T-cell (primary cell): ENCODE measurements around the gene CD63. TPM values are rescaled to one million over a fixed set of nuclear protein-coding genes. Genes with fewer than 3 reads are reported as not detected.
A peak's percentile ranks its signal among the peaks of the same experiment; 100 is the strongest.

Experiments
- ATAC-seq, 4 experiments: fragments of 200-7000 bp in 3 of 4; fragments of 150-1000 bp in 1 of 4; cut with Tn5 transposase; replicated peaks in 1 of 4; 1 replicate in 3 of 4; 2 replicates in 1 of 4; pipeline ENCODE4 v1.10.0; 2021; ENCODE audit warnings: moderate library complexity in 3 of 4, mild to moderate bottlenecking in 2 of 4, moderate number of reproducible peaks in 1 of 4
- CTCF ChIA-PET, 2 donors: fragments of 300-600 bp; sonication (Branson Sonifier 250); formaldehyde crosslinking; loops; one replicate each; lab custom pipeline; 2022; ENCODE audit warnings: antibody characterized with exemption in 2 of 2; lab: Charles Lee
- POLR2A ChIA-PET, 2 donors: fragments of 300-600 bp; sonication (Branson Sonifier 250); formaldehyde crosslinking; loops; one replicate each; lab custom pipeline; 2022; ENCODE audit warnings: antibody characterized with exemption in 2 of 2; lab: Charles Lee
- DNase-seq, 35 experiments: peaks; one replicate each; pipeline versions ENCODE4 v3.0.0 to v3.0.0-alpha.2; 2013 to 2023
- H3K27ac ChIP-seq: one replicate; pipeline ENCODE4 v1.5.1; 2013; ENCODE audit warnings: low read length
- H3K27me3 ChIP-seq, 2 experiments: replicated peaks in 1 of 2; 1 replicate in 1 of 2; 2 replicates in 1 of 2; pipeline versions ENCODE4 v1.6.1 to v1.7.0; 2013; ENCODE audit warnings: low read length in 1 of 2, mixed read lengths in 1 of 2; ENCODE audit not compliant: control insufficient read depth in 2 of 2, insufficient read depth in 2 of 2; ENCODE audit errors: extremely low read depth in 1 of 2
- H3K36me3 ChIP-seq, 2 donors: 1 replicate in 1 of 2; 2 replicates in 1 of 2; pipeline versions ENCODE4 v1.6.1 to v1.7.0; 2013; ENCODE audit warnings: low read length in 1 of 2; ENCODE audit not compliant: control insufficient read depth in 2 of 2, insufficient read depth in 1 of 2; ENCODE audit errors: extremely low read depth in 1 of 2
- H3K4me1 ChIP-seq, 2 experiments: 1 replicate in 1 of 2; 2 replicates in 1 of 2; pipeline versions ENCODE4 v1.6.1 to v1.7.0; 2013; ENCODE audit warnings: low read length in 2 of 2, mixed read lengths in 1 of 2; ENCODE audit not compliant: insufficient read depth in 2 of 2, control insufficient read depth in 1 of 2; ENCODE audit errors: extremely low read depth in 1 of 2
- H3K4me3 ChIP-seq, 2 donors: 1 replicate in 1 of 2; 2 replicates in 1 of 2; pipeline versions ENCODE4 v1.5.1 to v1.7.0; 2013; ENCODE audit warnings: mild to moderate bottlenecking in 2 of 2, low read length in 1 of 2, moderate library complexity in 1 of 2; ENCODE audit not compliant: control insufficient read depth in 1 of 2; ENCODE audit errors: extremely low read depth in 1 of 2
- H3K9me3 ChIP-seq: 2 replicates; pipeline ENCODE4 v1.7.0; 2013
- H3K27ac Mint-ChIP-seq, 2 donors: one replicate each; pipeline ENCODE4 v1.8.0; 2020 to 2021; ENCODE audit warnings: mild to moderate bottlenecking in 2 of 2, mixed read lengths in 2 of 2
- H3K27me3 Mint-ChIP-seq, 2 donors: one replicate each; pipeline ENCODE4 v1.8.0; 2021 to 2022; ENCODE audit warnings: mixed read lengths in 2 of 2
- H3K36me3 Mint-ChIP-seq: one replicate; pipeline ENCODE4 v1.8.0; 2021; ENCODE audit warnings: mixed read lengths
- H3K4me1 Mint-ChIP-seq, 3 donors: one replicate each; pipeline ENCODE4 v1.8.0; 2020 to 2022; ENCODE audit warnings: mixed read lengths in 3 of 3, mild to moderate bottlenecking in 1 of 3
- H3K4me3 Mint-ChIP-seq, 3 donors: one replicate each; pipeline ENCODE4 v1.8.0; 2020 to 2022; ENCODE audit warnings: mild to moderate bottlenecking in 3 of 3, mixed read lengths in 3 of 3, moderate library complexity in 3 of 3
- H3K9me3 Mint-ChIP-seq, 3 donors: one replicate each; pipeline ENCODE4 v1.8.0; 2020 to 2022; ENCODE audit warnings: mixed read lengths in 3 of 3
- WGBS: methylation state at CpG from one replicate; pipeline ENCODE4 v1.1.5; 2013; ENCODE audit warnings: missing lambda C conversion rate; ENCODE audit not compliant: insufficient coverage; 5-methylcytosine and 5-hydroxymethylcytosine counted together
- total RNA-seq, 35 experiments: library from RNA in 6 of 35; stranded (reverse) in 6 of 35; fragments of 120-200 nt in 1 of 35; gene quantifications; one replicate each; pipeline versions ENCODE4 v1.2.1 to v1.2.4 and lab custom pipeline; 2013 to 2026

The CD63 gene
- total RNA-seq, 5 donors from 2014 or later (not counting 1 experiment from before 2014, with no cell fraction given), result 41.3 to 88.2 (median 73.5) TPM

DNA sequence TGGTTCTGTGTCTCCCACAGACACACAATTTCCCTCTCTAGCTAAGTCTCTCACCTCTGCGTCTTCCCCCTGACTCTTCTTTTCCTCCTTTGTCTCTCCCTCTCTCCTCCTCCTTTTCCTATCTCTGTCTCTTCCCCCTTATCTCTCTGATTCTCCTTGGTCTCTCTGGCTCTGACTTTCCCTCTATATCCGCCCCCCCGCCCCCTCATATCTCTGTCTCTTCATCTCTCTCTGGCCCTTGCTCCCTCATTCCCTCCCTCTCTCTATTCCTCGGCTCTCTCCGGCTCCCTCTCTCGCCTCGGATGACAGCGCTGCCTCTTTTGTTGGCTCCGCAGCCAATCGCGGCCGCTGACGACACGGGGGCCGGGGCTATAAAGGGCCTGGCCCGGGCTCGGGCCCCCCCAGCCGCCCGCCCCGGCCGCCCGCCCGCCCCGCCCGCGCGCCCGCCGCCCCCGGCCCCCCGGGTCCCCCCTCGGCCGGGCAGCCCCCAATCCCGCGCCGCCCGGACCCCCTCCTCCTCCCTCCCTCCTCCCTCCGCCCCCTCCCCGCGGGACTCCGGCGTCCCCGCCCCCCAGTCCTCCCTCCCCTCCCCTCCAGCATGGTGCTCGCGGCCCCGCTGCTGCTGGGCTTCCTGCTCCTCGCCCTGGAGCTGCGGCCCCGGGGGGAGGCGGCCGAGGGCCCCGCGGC, 14.1 kb upstream of the CD63 start, which contains the start of gene GDF11:
Gene GDF11 (plus strand): TSS at position 404 of the 687 bp plus-strand sequence. CDS start 195 bp downstream, at position 599.
- ChIA-PET CTCF (interaction anchor here in 1 of 2 donors (0.6 to 5.0 kb wide), 4 partner anchors 75 to 981 kb away, joined by 3 to 28 read pairs (median 7); partner anchors contain the start of genes ORMDL2 and SARNP), POLR2A (interaction anchor here in 1 of 2 donors (0.7 to 1.0 kb wide), 2 partner anchors 74 to 231 kb away, joined by 3 to 6 read pairs; partner anchors contain the start of gene RAB5B)
- Histone ChIP-seq H3K27ac (peak within 1 kb of the TSS; percentile 52), H3K36me3 (no peaks in the 10 kb centered on the region), H3K27me3 (no peaks in the 10 kb centered on the region), H3K4me1 (peaks cover 12 to 38% of the 10 kb centered on the region in 2 experiments), H3K9me3 (no peaks in the 10 kb centered on the region), H3K4me3 (peak within 1 kb of the TSS; percentile 61 to 83)
- Mint-ChIP-seq H3K4me1 (peaks cover 34 to 57% (median 48%) of the 10 kb centered on the region in 3 donors), H3K36me3 (no peaks in the 10 kb centered on the region), H3K27me3 (no peaks in the 10 kb centered on the region), H3K9me3 (no peaks in the 10 kb centered on the region), H3K4me3 (peak within 1 kb of the TSS; percentile 91 to 92 (median 91)), H3K27ac (peak within 1 kb of the TSS; percentile 80 to 90)
- DNase-seq (peak; percentile 44 to 82 (median 61)), ATAC-seq (peak; percentile 65 to 73 (median 71))
- 0% methylated on average over 16 of the region's 53 CpGs for WGBS

DNA sequence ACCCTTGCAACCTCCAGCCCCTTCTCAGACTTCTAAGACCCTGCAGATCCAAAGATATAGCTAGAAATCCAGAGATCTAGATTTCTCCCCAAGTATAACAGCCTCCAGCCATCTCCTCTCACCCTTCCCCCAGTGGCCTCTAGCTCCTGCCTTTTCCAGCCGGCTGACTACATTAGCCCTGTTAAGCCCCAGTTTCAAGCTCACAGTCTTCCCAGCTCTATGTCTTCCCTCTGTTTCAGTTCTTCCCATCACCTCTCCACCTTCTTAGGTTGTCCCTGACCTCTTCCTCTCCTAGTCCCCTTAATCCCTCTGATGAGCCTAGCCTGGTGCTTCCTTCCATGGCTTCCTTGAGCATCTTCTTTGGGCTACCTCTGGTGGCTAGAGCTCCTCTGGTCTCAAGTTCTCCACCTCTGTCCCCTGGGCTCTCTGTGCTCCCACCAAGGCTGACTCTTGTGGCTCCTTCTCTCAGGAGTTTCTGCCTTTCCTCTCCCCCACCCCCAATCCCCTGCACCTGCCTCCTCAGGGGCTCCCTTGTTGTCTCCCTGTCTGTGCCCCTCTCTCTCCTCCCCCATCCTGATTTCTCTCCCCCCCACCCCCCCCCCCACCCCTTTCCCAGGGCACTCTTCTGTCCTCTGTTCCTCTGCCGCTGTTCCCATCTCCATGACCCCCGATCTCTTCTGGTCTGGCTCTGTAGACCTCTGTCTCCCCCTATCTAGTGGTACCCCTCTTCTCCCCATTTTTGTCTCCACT, 13.3 kb upstream of the CD63 start:
- Mint-ChIP-seq H3K27me3 (no peaks in the 10 kb centered on the region), H3K4me1 (peaks cover 42 to 57% (median 52%) of the 10 kb centered on the region in 3 donors), H3K9me3 (no peaks in the 10 kb centered on the region), H3K4me3 (peak overlapping the region; percentile 77 to 90 (median 79)), H3K36me3 (no peaks in the 10 kb centered on the region), H3K27ac (peak overlapping the region; percentile 62 to 78)
- Histone ChIP-seq H3K9me3 (no peaks in the 10 kb centered on the region), H3K27ac (peak overlapping the region; percentile 52), H3K27me3 (no peaks in the 10 kb centered on the region), H3K4me1 (peaks cover 14 to 46% of the 10 kb centered on the region in 2 experiments), H3K36me3 (no peaks in the 10 kb centered on the region), H3K4me3 (peak overlapping the region in 1 of 2 donors; percentile 48)
- ChIA-PET POLR2A (no interaction called here), CTCF (interaction anchor here in 1 of 2 donors (0.6 to 5.0 kb wide), 4 partner anchors 76 to 1575 kb away, joined by 3 to 28 read pairs (median 3); partner anchors contain the start of genes ORMDL2 and SARNP)
- WGBS, result 56% methylated on average over 3 of the region's 3 CpGs
- ATAC-seq, result no peak
- no peak for DNase-seq

DNA sequence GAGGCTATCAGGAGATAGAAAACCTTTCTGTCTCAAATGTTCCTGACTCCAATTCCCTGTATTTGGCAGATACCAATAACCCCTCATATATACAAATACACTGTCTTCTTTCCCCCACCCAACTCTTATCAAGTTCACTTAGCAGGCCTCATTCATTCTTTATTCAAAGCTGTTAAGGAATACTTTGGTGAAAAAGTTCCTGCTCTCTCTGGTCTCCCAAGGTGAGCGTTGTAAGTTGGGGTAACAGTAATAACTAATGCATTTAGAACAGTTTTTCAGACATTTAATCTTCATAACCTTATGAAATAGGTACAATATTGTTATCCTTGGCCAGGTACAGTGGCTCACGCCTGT, 10.2 kb upstream of the CD63 start:
- ATAC-seq, result no peak
- Mint-ChIP-seq H3K9me3 (no peaks in the 10 kb centered on the region), H3K27me3 (no peaks in the 10 kb centered on the region), H3K4me1 (peaks cover 23 to 35% (median 35%) of the 10 kb centered on the region in 3 donors), H3K36me3 (no peaks in the 10 kb centered on the region), H3K27ac (peak overlapping the region; percentile 92 to 97), H3K4me3 (peak overlapping the region; percentile 79 to 85 (median 85))
- no peaks in the 10 kb centered on the region for H3K27me3 ChIP-seq
- ChIA-PET POLR2A (interaction anchor here in 1 of 2 donors (0.6 kb wide), 1 partner anchor 902 kb away, joined by 12 read pairs; no protein-coding TSS in a partner anchor), CTCF (interaction anchor here (0.6 to 5.0 kb wide), 36 partner anchors 8 to 720 kb away, joined by 3 to 47 read pairs (median 5); partner anchors contain the start of genes ORMDL2 (in 2 of the 2), SARNP (in 2 of the 2), BLOC1S1 (in 1 of the 2) and CD63 (in 1 of the 2))
- peaks cover 7 to 35% of the 10 kb centered on the region in 2 experiments for H3K4me1 ChIP-seq
- no peak for DNase-seq
- peak overlapping the region; percentile 26 for H3K27ac ChIP-seq
- H3K36me3 ChIP-seq, result no peaks in the 10 kb centered on the region
- no peaks in the 10 kb centered on the region for H3K9me3 ChIP-seq
- peak overlapping the region; percentile 51 to 70 for H3K4me3 ChIP-seq
- WGBS, result 86% methylated on average over 1 of the region's 2 CpGs

DNA sequence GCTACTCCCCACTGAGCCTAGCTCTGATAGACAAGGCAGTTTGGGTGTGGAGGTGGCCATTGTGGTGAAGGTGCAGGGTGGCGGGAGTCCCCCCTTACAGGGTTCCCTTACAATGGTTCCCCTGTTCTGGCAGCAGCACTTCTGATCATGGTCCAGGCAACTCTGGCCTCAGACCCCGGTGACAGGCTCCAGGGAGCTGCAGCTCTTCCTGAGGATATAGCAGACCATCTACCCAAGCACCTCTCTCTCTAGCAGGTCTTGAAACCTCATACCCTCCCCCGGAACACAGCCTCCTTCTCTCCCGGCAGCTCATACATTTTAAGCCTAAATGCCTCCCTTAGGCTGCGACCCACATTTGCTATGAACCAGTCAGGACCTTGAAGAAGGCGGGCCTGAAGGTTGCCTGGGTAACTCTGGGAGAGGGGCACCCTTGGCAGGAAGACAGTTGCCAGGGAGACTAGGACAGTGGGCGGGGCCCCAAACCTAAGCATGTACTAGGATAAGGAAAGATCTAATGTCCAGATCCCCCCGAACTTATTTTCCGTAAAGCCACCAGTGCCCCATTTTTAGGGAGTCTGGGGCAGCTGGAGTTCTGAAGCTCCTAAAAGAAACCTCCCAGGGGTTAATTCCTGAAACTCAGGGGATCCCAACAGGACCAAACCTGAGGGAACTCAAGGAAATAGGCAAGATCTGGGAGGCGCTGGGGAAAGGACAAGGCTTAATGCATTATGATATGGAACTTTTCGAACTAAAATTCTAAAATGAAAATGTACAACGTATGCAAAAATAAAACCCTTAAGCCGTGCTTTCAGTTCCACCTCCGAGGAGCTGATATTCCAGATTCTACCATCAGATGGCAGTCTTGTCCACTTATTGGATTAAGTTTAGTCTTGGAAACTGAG, 9.6 kb upstream of the CD63 start:
- 2% methylated on average over 7 of the region's 14 CpGs for WGBS
- no peaks in the 10 kb centered on the region for H3K9me3 Mint-ChIP-seq
- Histone ChIP-seq H3K27me3 (no peaks in the 10 kb centered on the region), H3K36me3 (no peaks in the 10 kb centered on the region), H3K9me3 (no peaks in the 10 kb centered on the region), H3K27ac (peak overlapping the region; percentile 50), H3K4me3 (peak overlapping the region; percentile 51 to 70), H3K4me1 (peaks cover 6 to 29% of the 10 kb centered on the region in 2 experiments)
- CTCF ChIA-PET, result interaction anchor here (0.5 to 5.0 kb wide), 44 partner anchors 9 to 721 kb away, joined by 3 to 47 read pairs (median 5); partner anchors contain the start of genes BLOC1S1 (in 2 of the 2), ORMDL2 (in 2 of the 2), SARNP (in 2 of the 2) and CD63 (in 1 of the 2)
- DNase-seq (peak; percentile 47 to 92 (median 67)), ATAC-seq (peak; percentile 74 to 78 (median 76))
- no peaks in the 10 kb centered on the region for H3K36me3 Mint-ChIP-seq
- H3K4me3 Mint-ChIP-seq, result peak overlapping the region; percentile 79 to 85 (median 85)
- peaks cover 22 to 33% (median 31%) of the 10 kb centered on the region in 3 donors for H3K4me1 Mint-ChIP-seq
- peak overlapping the region; percentile 92 to 97 for H3K27ac Mint-ChIP-seq
- no peaks in the 10 kb centered on the region for H3K27me3 Mint-ChIP-seq
- POLR2A ChIA-PET, result interaction anchor here (0.6 to 1.1 kb wide), 8 partner anchors 9 to 903 kb away, joined by 3 to 13 read pairs (median 4); partner anchors contain the start of gene BLOC1S1 (in 1 of the 2)

DNA sequence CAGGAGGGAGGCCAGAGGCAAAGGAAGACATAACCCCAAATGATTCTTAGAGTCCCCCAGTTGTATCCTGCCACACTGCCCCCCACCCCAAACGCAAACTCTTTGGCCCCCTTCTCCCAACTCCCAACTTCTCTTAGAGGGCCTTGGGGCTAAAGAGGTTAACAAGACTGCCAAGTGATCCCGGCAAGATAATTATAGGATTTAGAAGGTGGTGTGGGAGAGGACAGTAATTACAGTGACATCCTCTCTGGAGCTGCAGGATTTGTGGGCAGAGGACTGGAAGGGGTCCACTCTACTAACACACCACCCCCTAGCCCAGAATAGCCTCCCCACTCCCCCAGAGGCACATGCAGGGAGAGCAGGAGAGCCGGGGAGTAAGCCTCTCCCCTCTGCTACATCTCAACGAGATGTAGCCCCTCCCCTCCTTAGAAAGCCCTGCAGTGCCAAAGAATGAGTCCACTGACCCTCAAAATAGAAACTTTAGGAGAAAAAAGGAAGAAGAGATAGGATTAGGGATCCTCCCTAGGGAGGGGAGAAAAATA, 8.8 kb upstream of the CD63 start:
- Histone ChIP-seq H3K4me1 (peaks cover 6 to 27% of the 10 kb centered on the region in 2 experiments), H3K36me3 (no peaks in the 10 kb centered on the region), H3K4me3 (peak overlapping the region in 1 of 2 donors; percentile 51), H3K27ac (peak overlapping the region; percentile 50), H3K27me3 (no peaks in the 10 kb centered on the region), H3K9me3 (no peaks in the 10 kb centered on the region)
- no CpG with 5 or more reads among the region's 4 CpGs for WGBS
- H3K9me3 Mint-ChIP-seq, result no peaks in the 10 kb centered on the region
- peak overlapping the region; percentile 92 to 97 for H3K27ac Mint-ChIP-seq
- DNase-seq (no peak), ATAC-seq (no peak)
- CTCF ChIA-PET, result interaction anchor here (0.5 to 5.0 kb wide), 30 partner anchors 8 to 484 kb away, joined by 3 to 47 read pairs (median 6); partner anchors contain the start of genes BLOC1S1 (in 2 of the 2), ORMDL2 (in 2 of the 2), SARNP (in 2 of the 2) and CD63 (in 1 of the 2)
- no peaks in the 10 kb centered on the region for H3K36me3 Mint-ChIP-seq
- peaks cover 20 to 30% (median 29%) of the 10 kb centered on the region in 3 donors for H3K4me1 Mint-ChIP-seq
- POLR2A ChIA-PET, result interaction anchor here in 1 of 2 donors (0.6 to 1.1 kb wide), 5 partner anchors 9 to 189 kb away, joined by 3 to 13 read pairs (median 4); partner anchors contain the start of gene BLOC1S1
- H3K4me3 Mint-ChIP-seq, result peak overlapping the region; percentile 61 to 79 (median 70)
- no peaks in the 10 kb centered on the region for H3K27me3 Mint-ChIP-seq
